Fibroblast of skin of left biceps (primary cell): ENCODE data around the gene SLC8A3.

Source experiments
- DNase-seq, 2 experiments: peaks; one replicate each; pipeline ENCODE4 v3.0.0-alpha.2; 2013; ENCODE audit warnings: low read depth in 2 of 2

The SLC8A3 gene

DNA sequence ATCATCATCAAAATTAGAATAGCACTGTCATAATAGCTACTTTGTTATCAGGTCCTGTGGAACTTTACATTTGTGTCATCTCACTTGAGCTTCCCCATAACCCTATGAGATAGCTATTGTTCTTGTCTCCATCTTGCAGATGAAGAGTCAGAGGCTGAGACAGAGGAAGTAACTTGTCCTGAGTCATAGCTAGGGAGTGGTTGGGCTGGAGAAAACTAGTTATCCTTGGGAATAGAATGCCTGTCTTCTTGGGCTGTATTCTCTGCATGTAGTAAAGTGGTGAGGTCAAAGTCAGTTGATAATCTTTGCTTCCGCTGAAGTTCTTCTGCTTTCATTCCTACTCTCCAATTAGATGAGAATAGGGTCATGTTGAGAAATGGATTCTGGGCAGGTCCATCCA lies 192.5 kb downstream of the SLC8A3 start:
- no peak for DNase-seq
